HG03045 (cell line): Measurements from ENCODE around the gene PCBD1.

Experiments used
- ATAC-seq: cut with Tn5 transposase; IDR thresholded peaks from one replicate; pipeline ENCODE4 v1.9.1; 2021; ENCODE audit warnings: mild to moderate bottlenecking, moderate library complexity; ENCODE audit not compliant: unreplicated experiment

PCBD1 gene

GRCh38 chr10:70838270-70838805 is 50.0 kb downstream of the PCBD1 start:
- ATAC-seq: no peak

GRCh38 chr10:70837660-70838059 is 50.7 kb downstream of the PCBD1 start:
- no peak for ATAC-seq

- ATAC-seq: no peak
Observed at GRCh38 chr10:70836319-70836718, 52.0 kb downstream of the PCBD1 start.

- ATAC-seq: no peak
Observed at GRCh38 chr10:70834441-70835151, 53.8 kb downstream of the PCBD1 start.

- ATAC-seq: no peak
Observed at GRCh38 chr10:70834021-70834420, 54.3 kb downstream of the PCBD1 start.

GRCh38 chr10:70833601-70834000 is 54.8 kb downstream of the PCBD1 start:
- ATAC-seq: no peak
